ENCODE data around the gene TSPAN13.

DNA sequence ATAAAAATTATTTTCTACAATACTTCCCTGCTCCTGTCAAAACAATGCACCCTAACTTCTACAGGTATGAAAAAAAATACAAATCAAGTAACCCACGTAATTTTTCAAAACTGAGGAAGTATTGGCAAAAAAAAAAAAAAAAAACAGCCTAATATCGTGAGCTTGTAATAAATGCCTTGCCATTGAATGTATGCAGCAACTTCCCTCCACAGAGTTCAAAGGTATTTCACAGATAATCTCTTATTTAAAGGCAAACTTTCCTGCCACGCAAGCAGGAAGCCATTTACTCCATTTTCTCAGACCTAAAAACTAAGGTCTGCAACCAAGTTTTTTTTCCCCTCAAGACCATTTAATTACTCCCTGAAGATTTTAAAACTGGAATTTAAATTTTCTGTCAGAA, 51.9 kb downstream of the TSPAN13 start:
- no peak for TF ChIP-seq EZH2 (IDR thresholded peaks at IDR 0.05; ENCODE audit: borderline replicate concordance, low read depth, low read length, severe bottlenecking)
- TF ChIP-seq, protein P1, sequence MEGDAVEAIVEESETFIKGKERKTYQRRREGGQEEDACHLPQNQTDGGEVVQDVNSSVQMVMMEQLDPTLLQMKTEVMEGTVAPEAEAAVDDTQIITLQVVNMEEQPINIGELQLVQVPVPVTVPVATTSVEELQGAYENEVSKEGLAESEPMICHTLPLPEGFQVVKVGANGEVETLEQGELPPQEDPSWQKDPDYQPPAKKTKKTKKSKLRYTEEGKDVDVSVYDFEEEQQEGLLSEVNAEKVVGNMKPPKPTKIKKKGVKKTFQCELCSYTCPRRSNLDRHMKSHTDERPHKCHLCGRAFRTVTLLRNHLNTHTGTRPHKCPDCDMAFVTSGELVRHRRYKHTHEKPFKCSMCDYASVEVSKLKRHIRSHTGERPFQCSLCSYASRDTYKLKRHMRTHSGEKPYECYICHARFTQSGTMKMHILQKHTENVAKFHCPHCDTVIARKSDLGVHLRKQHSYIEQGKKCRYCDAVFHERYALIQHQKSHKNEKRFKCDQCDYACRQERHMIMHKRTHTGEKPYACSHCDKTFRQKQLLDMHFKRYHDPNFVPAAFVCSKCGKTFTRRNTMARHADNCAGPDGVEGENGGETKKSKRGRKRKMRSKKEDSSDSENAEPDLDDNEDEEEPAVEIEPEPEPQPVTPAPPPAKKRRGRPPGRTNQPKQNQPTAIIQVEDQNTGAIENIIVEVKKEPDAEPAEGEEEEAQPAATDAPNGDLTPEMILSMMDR (IDR thresholded peaks at IDR 0.05; ENCODE audit: borderline replicate concordance, extremely low read depth, low read length, poor library complexity, severe bottlenecking), result no peak

Data from DND-41 (cell line).